Measurements from ENCODE around the gene NAP1L4. TPM values are rescaled to one million over a fixed set of nuclear protein-coding genes. Genes with fewer than 3 reads are reported as not detected.
A peak's percentile ranks its signal among the peaks of the same experiment; 100 is the strongest.

NAP1L4 gene
- total and polyA plus RNA-seq, 9 donors: 54.4 to 136 (median 102) TPM

- H3K36me3 ChIP-seq: no peaks in the 10 kb centered on the region
- no peaks in the 10 kb centered on the region for H3K9me3 ChIP-seq
- intact Hi-C loops (cut with DNase I): loop anchor here in 2 of 4 donors (10.0 kb wide), 2 partner anchors 474 to 494 kb away; partner anchors contain the start of gene TSSC4 (in 1 of the 2)
- WGBS, 3 donors: 64 to 80% (median 73%) methylated on average over 9 to 12 of the region's 12 CpGs
- TF ChIP-seq POLR2A (IDR thresholded peaks at IDR 0.05) (no peak), CTCF (IDR thresholded peaks at IDR 0.05) (no peak), EP300 (IDR thresholded peaks at IDR 0.05) (no peak)
- peak in 1 of 5 donors; percentile 14 for DNase-seq
- no peak overlapping the region for H3K4me3 ChIP-seq
- no peaks in the 10 kb centered on the region for H3K27me3 ChIP-seq
- no peak overlapping the region for H3K27ac ChIP-seq
- peaks cover 8% of the 10 kb centered on the region for H3K4me1 ChIP-seq (ENCODE audit: insufficient read depth)
Measured at GRCh38 chr11:2898366-2899079, 93.6 kb downstream of the NAP1L4 start.

- Histone ChIP-seq H3K4me1 (ENCODE audit: insufficient read depth) (peaks cover 9% of the 10 kb centered on the region), H3K27ac (no peak overlapping the region), H3K4me3 (no peak overlapping the region), H3K36me3 (no peaks in the 10 kb centered on the region), H3K27me3 (no peaks in the 10 kb centered on the region), H3K9me3 (no peaks in the 10 kb centered on the region)
- peak in 1 of 5 donors; percentile 23 for DNase-seq
- WGBS, 3 donors: 81 to 87% (median 86%) methylated on average over 4 to 6 of the region's 6 CpGs
- intact Hi-C loops (cut with DNase I): loop anchor here in 2 of 4 donors (10.0 kb wide), 2 partner anchors 472 to 492 kb away; partner anchors contain the start of gene TSSC4 (in 1 of the 2)
- TF ChIP-seq POLR2A (IDR thresholded peaks at IDR 0.05): no peak
- no peak for TF ChIP-seq CTCF (IDR thresholded peaks at IDR 0.05)
- no peak for TF ChIP-seq EP300 (IDR thresholded peaks at IDR 0.05)
Measured at GRCh38 chr11:2897048-2897447, 95.1 kb downstream of the NAP1L4 start.

- DNase-seq: peak in 1 of 5 donors; percentile 13
- Histone ChIP-seq H3K36me3 (no peaks in the 10 kb centered on the region), H3K9me3 (no peaks in the 10 kb centered on the region), H3K4me3 (no peak overlapping the region), H3K27me3 (no peaks in the 10 kb centered on the region), H3K27ac (no peak overlapping the region), H3K4me1 (ENCODE audit: insufficient read depth) (peaks cover 13% of the 10 kb centered on the region)
- intact Hi-C loops (cut with DNase I): loop anchor here in 2 of 4 donors (10.0 kb wide), 2 partner anchors 471 to 491 kb away; partner anchors contain the start of gene TSSC4 (in 1 of the 2)
- 65 to 77% (median 77%) methylated on average over 9 of the region's 9 CpGs for WGBS, 3 donors
- TF ChIP-seq POLR2A (IDR thresholded peaks at IDR 0.05) (no peak), EP300 (IDR thresholded peaks at IDR 0.05) (no peak), CTCF (IDR thresholded peaks at IDR 0.05) (no peak)
Measured at GRCh38 chr11:2896047-2896446, 96.1 kb downstream of the NAP1L4 start.

Small RNAs within 50 kb of the gene (small RNA-seq; reads per million reads assigned to genes)
- gene SNORA54: 13.0 reads per million, percentile 85 among the genes with 10 or more reads in this experiment

Other genes with a start within 250 kb of the NAP1L4 start
- gene CDKN1C, start 106.6 kb downstream of the NAP1L4 start, total RNA-seq: 100 to 1,000 TPM; 158 to 363 (median 236) TPM
- 100 to 1,000 TPM in 1 of 2 donors, 10 to 100 TPM in 1; 72.3 to 142 TPM for gene CDKN1C, start 106.6 kb downstream of the NAP1L4 start, polyA plus RNA-seq
- 10 to 100 TPM in 1 of 7 donors, 1 to 10 TPM in 3, under 1 TPM in 3; 0.60 to 11.3 (median 1.7) TPM for gene PHLDA2, start 62.9 kb downstream of the NAP1L4 start, total RNA-seq
- gene PHLDA2, start 62.9 kb downstream of the NAP1L4 start, polyA plus RNA-seq: 1 to 10 TPM in 1 of 2 donors, not detected in 1; 4.4 TPM
- 100 to 1,000 TPM in 1 of 7 donors, 10 to 100 TPM in 6; 12.5 to 148 (median 17.6) TPM for gene CARS1, start 65.1 kb upstream of the NAP1L4 start, total RNA-seq
- gene CARS1, start 65.1 kb upstream of the NAP1L4 start, polyA plus RNA-seq: 10 to 100 TPM; 15.0 to 22.8 TPM
- 10 to 100 TPM; 12.5 to 41.0 (median 34.1) TPM for gene OSBPL5, start 173.0 kb upstream of the NAP1L4 start, total RNA-seq
- 10 to 100 TPM in 1 of 2 donors, 1 to 10 TPM in 1; 3.0 to 23.3 TPM for gene OSBPL5, start 173.0 kb upstream of the NAP1L4 start, polyA plus RNA-seq
- gene MRGPRG, start 226.5 kb upstream of the NAP1L4 start, total RNA-seq: not detected
- gene MRGPRG, start 226.5 kb upstream of the NAP1L4 start, polyA plus RNA-seq: not detected
- gene MRGPRE, start 240.1 kb upstream of the NAP1L4 start, total RNA-seq: not detected
- not detected for gene MRGPRE, start 240.1 kb upstream of the NAP1L4 start, polyA plus RNA-seq